H1 (cell line): ENCODE measurements around the gene CFAP97D1. TPM values are rescaled to one million over a fixed set of nuclear protein-coding genes. Genes with fewer than 3 reads are reported as not detected.

ENCODE experiments used
- ATF2 ChIP-seq: IDR thresholded peaks from 2 replicates; pipeline ENCODE4 v1.6.1; 2012; ENCODE audit warnings: low read length, inconsistent platforms
- EZH2 ChIP-seq: fragments of 200-600 bp; sonication (generic); IDR thresholded peaks from 2 replicates; pipeline ENCODE4 v1.7.1; 2012; ENCODE audit warnings: low read depth, mild to moderate bottlenecking, moderate library complexity, low read length, inconsistent platforms; ENCODE audit not compliant: severe bottlenecking
- RBBP5 ChIP-seq: IDR thresholded peaks from 2 replicates; pipeline ENCODE4 v1.7.1; 2012; ENCODE audit warnings: low read depth, mild to moderate bottlenecking, inconsistent platforms, low read length, moderate library complexity, borderline replicate concordance
- SIN3A ChIP-seq, 2 experiments: IDR thresholded peaks in 1 of 2; conservative IDR thresholded peaks in 1 of 2; 2 replicates each; pipeline ENCODE4 v1.6.1; 2011 to 2012; ENCODE audit warnings: low read length in 2 of 2, improper control_type of control experiment in 1 of 2, low read depth in 1 of 2, mild to moderate bottlenecking in 1 of 2
- polyA plus RNA-seq, 7 experiments: library from polyadenylated mRNA; depleted of rRNA in 3 of 7; stranded (reverse) in 5 of 7; unstranded in 2 of 7; fragments of >200 nt in 5 of 7; fragments of 200-250 nt in 2 of 7; gene quantifications; 1 replicate in 5 of 7; 2 replicates in 1 of 7; 4 replicates in 1 of 7; pipeline versions ENCODE4 v1.2.1 to v1.2.3, GENCODE V29; 2011 to 2013; ENCODE audit warnings: missing spikeins in 2 of 7, mixed read lengths in 2 of 7
- total RNA-seq: library from RNA; stranded (reverse); fragmentation: NEBNext Ultra II Directional; extraction: Animal tissue kit (Norgen Biotek cat#: 25700); gene quantifications from 2 replicates; pipeline ENCODE4 v1.2.1, GENCODE V29; 2021

The CFAP97D1 gene
- total and polyA plus RNA-seq, 2 of the 8 experiments (the other 6 are each of a cell fraction or from before 2014, with no cell fraction given), result 0.02 to 0.07 TPM

GRCh38 chr17:43832976-43833829 lies 53.0 kb downstream of the CFAP97D1 start, which contains the start of gene MPP3 (continued):
- TF ChIP-seq ATF2 (no peak), RBBP5 (no peak), EZH2 (no peak), SIN3A (conservative IDR thresholded peaks at IDR 0.05 in 1 of 2, IDR thresholded peaks at IDR 0.05 in 1 of 2; ENCODE audit: low read depth in 1 of 2, low read length in 2 of 2) (0 out of 4 replicates have a peak, but pooled peaks of 1 of the 2 experiments have one; percentile 14)
